Activated T-cell treated with anti-CD3 and anti-CD28 coated beads for 24 hours (primary cell): ENCODE results near the gene RIPOR3.
"Not testable (repeated sequence)": the region's sequence is repeated elsewhere in the genome, so short reads cannot be mapped to it uniquely, and the experiment has no call there.

Source experiments
- DNase-seq: peaks from one replicate; pipeline ENCODE4 v3.0.0-alpha.2; 2020; ENCODE audit warnings: low read depth

RIPOR3 gene

GRCh38 chr20:50658804-50659380 lies 32.5 kb downstream of the RIPOR3 start:
- no peak for DNase-seq

- no peak for DNase-seq
Measured at GRCh38 chr20:50655311-50655880, 35.9 kb downstream of the RIPOR3 start.

- DNase-seq = no peak
Measured at GRCh38 chr20:50654904-50655303, 36.4 kb downstream of the RIPOR3 start.

GRCh38 chr20:50652702-50653294 lies 38.5 kb downstream of the RIPOR3 start:
- no peak for DNase-seq

- DNase-seq = no peak
Measured at GRCh38 chr20:50651676-50652075, 39.7 kb downstream of the RIPOR3 start.

- DNase-seq = no peak
Measured at GRCh38 chr20:50649590-50649989, 41.8 kb downstream of the RIPOR3 start.

- DNase-seq = no peak
Measured at GRCh38 chr20:50648651-50649050, 42.7 kb downstream of the RIPOR3 start.

GRCh38 chr20:50646483-50646996 lies 44.8 kb downstream of the RIPOR3 start:
- no peak for DNase-seq

- no peak for DNase-seq
Measured at GRCh38 chr20:50645253-50646068, 45.9 kb downstream of the RIPOR3 start.

- DNase-seq = no peak
Measured at GRCh38 chr20:50642288-50642803, 49.0 kb downstream of the RIPOR3 start.

GRCh38 chr20:50641625-50642287 lies 49.6 kb downstream of the RIPOR3 start:
- DNase-seq = not testable (repeated sequence)

- not testable (repeated sequence) for DNase-seq
Measured at GRCh38 chr20:50639971-50640711, 51.2 kb downstream of the RIPOR3 start.

- DNase-seq = not testable (repeated sequence)
Measured at GRCh38 chr20:50638015-50638847, 53.1 kb downstream of the RIPOR3 start.

GRCh38 chr20:50636601-50637540 lies 54.5 kb downstream of the RIPOR3 start:
- no peak for DNase-seq

- DNase-seq = peak; percentile 30
Measured at GRCh38 chr20:50635676-50636600, 55.4 kb downstream of the RIPOR3 start.

GRCh38 chr20:50635014-50635557 lies 56.3 kb downstream of the RIPOR3 start:
- DNase-seq = no peak

GRCh38 chr20:50634191-50634590 lies 57.2 kb downstream of the RIPOR3 start:
- no peak for DNase-seq

GRCh38 chr20:50633361-50633760 lies 58.0 kb downstream of the RIPOR3 start:
- DNase-seq = no peak
